HG03064 (cell line): ENCODE data around the gene SOCS1.
"Not testable (repeated sequence)": the region's sequence is repeated elsewhere in the genome, so short reads cannot be mapped to it uniquely, and the experiment has no call there.

Experiments used
- ATAC-seq: cut with Tn5 transposase; IDR thresholded peaks from one replicate; pipeline ENCODE4 v1.9.1; 2021; ENCODE audit warnings: low read depth; ENCODE audit not compliant: unreplicated experiment

SOCS1 gene

GRCh38 chr16:11231367-11231970, 24.5 kb downstream of the SOCS1 start:
- no peak for ATAC-seq

DNA sequence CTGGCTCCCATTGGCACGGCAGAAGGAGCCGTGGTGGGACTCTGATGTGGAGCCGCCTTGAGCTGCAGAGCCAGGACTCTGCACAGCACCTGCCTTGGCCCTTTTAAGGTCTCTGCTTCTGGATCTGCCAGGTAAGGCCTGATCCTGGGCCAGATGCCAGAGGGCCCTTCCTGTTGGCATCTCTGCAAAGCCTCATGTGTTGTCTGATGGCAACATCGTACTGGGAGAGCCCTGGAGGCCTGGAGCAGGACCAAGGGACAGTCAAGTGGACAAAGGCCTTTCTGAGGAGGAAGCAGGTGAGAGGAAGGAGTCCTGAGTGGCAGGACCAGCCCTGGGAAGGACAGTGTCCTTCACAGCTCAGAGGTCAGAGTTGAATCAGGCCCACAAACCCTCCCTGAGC, 26.1 kb downstream of the SOCS1 start:
- ATAC-seq, result no peak

- ATAC-seq, result no peak
These were observed 26.6 kb downstream of the SOCS1 start for GRCh38 chr16:11229432-11229831.

GRCh38 chr16:11225677-11226549, 30.1 kb downstream of the SOCS1 start:
- ATAC-seq, result no peak

DNA sequence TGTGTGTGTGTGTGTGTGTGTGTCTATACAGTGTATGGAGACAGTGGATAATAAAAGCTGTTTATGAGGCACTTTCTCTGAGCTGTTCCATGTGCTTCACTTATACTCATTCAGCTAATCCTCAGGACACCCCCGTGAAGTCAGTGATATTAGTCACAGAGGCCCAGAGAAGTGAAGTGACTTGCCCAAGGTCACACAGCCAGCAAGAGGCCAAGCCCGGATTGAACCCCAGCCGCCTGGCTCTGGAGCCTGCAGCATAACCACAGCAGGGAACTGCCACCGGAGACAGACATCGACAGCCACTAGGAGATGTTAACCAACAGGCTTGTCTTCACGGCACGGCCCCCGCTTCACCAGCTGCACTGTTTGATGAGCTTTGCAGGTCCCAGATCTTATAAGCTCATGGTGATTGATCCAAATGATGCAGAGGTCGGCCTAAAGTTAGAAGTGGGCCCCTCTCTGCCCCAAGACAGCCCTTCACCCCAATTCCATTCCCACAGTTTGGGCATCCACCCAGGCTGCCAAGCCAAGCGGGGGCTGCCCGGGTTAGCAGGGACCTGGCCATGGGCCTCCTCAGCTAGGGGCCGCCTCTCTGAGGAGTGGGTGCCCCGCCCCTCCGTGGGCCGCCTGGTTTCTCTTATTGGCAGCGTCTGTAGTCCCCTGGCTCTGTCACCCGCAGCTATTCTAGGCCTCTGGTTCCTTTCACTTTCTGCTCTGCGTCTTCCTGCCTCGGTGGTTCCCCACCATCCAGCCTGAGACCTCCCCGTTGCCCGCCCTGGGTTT, 30.9 kb downstream of the SOCS1 start:
- ATAC-seq, result peak; percentile 67

- ATAC-seq, result no peak
These were observed 31.7 kb downstream of the SOCS1 start for GRCh38 chr16:11224096-11224893.

DNA sequence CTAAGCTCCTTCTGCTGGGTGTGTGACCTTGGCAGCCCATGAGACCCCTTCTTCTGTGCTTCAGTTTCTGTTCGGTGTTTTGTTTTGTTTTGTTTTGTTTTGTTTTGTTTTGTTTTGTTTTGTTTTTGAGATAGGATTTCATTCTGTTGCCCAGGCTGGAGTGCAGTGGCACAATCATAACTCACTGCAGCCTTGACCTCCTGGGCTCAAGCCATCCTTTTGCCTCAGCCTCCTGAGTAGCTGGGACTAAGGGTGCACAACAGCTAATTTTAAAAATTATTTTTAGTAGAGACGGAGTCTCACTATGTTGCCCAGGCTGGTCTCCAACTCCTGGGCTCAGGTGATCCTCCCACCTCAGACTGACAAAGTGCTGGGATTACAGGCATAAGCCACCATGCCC, 35.5 kb downstream of the SOCS1 start:
- ATAC-seq, result not testable (repeated sequence)

- ATAC-seq, result no peak
These were observed 36.8 kb downstream of the SOCS1 start for GRCh38 chr16:11219178-11219577.

- ATAC-seq, result no peak
These were observed 37.4 kb downstream of the SOCS1 start for GRCh38 chr16:11218604-11218962.

GRCh38 chr16:11217651-11218603, 38.1 kb downstream of the SOCS1 start:
- ATAC-seq, result no peak

DNA sequence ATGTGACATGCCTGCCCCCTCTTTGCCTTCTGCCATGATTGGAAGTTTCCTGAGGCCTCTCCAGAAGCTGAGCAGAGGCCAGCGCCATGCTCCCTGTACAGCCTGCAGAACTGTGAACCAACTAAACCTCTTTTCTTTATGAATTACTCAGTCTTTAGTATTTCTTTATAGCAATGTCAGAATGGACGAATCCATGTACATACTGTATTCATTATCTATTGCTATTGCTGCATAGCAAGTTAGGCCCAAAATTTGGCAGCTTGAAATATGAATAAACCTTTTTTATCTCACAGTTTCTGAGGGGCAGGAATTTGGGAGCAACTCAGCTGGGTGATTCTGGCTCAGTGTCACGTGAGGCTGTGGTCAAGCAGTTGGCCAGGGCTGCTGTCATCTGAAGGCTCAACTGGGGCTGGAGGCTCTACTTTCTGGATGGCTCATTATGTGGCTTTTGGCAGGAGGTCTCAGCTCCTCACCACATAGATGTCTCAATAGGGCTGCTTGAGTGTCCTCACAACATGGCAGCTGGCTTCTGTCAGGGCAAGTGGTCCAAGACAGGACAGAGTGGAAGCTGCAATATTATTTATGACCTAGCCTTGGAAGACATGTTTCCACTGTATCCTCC, 40.0 kb downstream of the SOCS1 start:
- ATAC-seq, result no peak

DNA sequence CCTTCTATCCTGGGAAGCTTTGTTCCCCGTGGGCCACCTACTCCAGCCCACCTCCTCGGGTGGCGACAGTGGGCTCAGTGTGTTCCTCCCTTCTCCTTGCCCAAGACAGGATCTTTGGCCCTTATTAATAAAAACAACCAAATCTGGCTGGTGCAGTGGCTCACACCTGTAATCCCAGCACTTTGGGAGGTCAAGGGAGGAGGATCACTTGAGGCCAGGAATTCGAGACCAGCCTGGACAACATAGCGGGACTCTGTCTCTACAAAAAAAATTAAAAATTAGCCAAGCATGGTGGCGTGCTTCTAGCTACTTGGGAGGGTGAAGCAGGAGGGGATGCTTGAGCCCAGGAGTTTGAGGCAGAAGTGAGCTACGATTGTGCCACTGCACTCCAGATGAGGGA, 42.2 kb downstream of the SOCS1 start:
- no peak for ATAC-seq

DNA sequence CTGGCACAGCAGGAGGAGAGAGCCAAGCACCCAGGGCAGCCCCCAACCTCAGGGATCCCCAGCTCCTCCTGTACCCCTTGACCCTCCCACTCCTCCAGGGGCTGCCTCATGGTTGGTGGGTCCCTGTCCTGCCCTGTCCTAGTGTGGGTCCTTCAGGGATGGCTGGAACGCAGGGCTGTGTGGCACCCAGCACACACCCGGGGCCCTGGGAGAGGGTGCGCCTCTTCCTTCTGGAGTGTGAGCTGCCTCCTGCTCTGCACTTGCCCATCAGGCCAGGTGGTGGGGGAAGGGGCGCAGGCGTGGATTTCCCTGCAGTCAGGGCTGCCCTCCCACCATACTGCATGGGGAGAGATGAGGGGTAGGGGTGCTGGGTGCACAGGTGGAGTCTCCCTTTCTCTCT, 42.6 kb downstream of the SOCS1 start:
- no peak for ATAC-seq

DNA sequence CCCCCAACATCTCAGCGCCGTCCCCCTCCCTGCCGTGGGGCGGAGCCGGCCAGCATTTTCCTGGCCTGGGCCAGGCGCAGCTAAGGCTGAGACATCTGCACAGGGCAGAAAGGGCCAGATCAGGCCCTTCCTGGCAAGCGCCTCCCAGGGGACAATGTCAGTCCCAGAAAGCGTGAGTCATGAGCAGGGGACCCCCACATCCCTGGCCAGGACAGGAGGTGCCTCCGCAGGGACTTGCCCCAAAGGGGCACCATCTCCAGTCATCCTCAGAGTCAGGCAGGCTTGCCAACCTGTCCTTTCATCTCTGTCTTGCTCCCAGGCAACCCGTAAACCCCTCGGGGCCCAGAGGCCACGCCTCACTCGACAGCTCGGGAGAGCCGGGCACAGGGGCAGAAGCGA, 43.2 kb downstream of the SOCS1 start:
- ATAC-seq, result no peak

DNA sequence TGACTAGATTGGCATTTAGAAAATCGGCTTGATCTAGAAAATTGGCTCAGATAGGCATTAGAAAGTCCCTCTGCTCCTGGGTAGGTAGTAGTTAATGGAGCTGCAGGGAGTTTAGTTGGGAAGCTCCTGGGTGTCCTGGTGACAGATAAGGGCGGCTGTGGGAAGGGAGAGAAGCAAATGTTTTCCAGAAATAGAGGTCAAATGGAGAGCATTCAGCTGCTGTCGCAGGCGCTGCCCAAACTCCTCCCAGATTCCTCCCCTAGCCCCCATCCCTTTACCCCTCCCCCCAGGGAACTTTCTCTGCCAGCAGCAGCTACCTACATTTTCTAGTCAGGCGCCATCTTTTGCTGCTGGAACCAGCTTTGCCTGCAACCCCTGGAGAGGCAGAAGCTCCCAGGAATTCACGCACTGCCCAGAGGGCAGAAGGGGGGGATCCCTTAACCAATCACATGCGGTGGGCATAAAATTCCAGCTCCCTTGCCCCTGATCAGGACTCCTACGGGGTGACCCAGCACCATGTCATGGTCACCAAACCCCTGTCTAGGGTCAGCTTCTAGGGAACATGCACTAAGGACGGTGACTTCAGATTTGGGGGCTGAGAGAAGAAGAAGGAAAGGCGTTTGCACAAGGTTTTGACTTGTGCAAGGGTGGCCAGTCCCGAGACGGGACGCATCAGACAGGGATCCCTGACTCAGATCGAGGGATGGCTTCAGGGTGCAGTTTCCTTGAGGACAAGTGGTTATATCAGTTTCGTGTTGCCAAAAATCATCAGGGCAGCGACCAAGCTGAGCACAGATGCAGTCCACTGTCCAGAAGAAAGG, 43.8 kb downstream of the SOCS1 start:
- no peak for ATAC-seq

DNA sequence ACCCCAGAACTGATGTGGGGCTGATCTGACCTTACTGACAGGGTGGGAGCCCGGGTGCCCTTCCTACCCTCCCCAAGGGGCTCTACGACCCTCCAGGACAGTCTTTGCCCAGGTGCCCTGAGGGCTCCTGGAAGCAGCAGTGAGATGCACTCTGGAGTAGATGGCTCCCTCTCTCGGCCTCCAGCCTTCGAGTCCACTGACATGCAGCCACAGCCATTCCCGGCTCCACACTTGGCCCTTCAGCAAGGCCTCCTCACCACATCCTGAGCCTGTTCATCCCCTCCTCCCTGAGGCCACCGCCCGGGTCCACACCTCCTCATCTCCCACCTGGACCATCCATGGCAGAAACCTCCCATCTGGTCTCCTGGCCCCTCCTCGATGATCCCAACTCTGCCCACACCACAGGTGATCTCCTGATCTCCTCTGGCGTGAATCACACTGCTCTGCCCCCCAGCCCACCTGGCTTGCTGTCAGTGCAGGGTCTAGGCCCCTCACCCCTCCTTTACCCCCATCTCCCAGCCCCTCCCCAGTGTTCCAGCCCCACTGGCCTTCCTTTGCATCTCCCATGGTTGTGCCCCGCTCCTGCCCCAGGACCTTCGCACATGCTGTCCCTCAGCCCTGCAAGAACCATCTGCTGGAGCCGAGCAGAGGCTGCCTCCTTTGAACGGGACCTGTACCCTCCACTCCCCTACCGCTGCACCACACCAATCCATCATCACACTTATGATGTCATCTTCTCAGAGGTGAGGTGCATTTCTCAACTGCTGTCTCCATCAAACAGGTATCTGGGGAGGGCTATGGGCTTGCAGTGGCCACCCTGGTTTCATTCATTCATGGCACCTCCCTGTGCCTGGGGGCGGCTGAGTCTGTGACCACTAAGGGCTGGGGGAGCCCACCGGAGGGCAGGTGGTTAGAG, 44.7 kb downstream of the SOCS1 start:
- ATAC-seq, result no peak

- ATAC-seq, result no peak
These were observed 45.7 kb downstream of the SOCS1 start for GRCh38 chr16:11210260-11210659.
